Coronary artery (tissue), 2 donors: ENCODE results near the gene ZNF576.
A peak's percentile ranks its signal among the peaks of the same experiment; 100 is the strongest.

Source experiments
- DNase-seq: peaks from one replicate; pipeline ENCODE4 v3.0.0-alpha.2; 2017; ENCODE audit warnings: low spot score
- H3K27ac ChIP-seq, 2 donors: fragments of 200-600 bp; sonication (generic); one replicate each; pipeline ENCODE4 v1.5.1; 2016 to 2019
- H3K4me3 ChIP-seq: fragments of 200-600 bp; sonication (generic); 2 replicates; pipeline ENCODE4 v1.5.1; 2016; ENCODE audit warnings: mild to moderate bottlenecking, moderate library complexity
- CTCF ChIP-seq: fragments of 200-600 bp; sonication (generic); IDR thresholded peaks from one replicate; pipeline ENCODE4 v1.5.1; 2019; ENCODE audit warnings: antibody characterized with exemption

The ZNF576 gene

GRCh38 chr19:43563816-43564457 lies 32.5 kb upstream of the ZNF576 start:
- peak overlapping the region; percentile 77 for H3K27ac ChIP-seq
- H3K4me3 ChIP-seq: no peak overlapping the region
- no peak for TF ChIP-seq CTCF
- DNase-seq: no peak

GRCh38 chr19:43564800-43565199 lies 31.6 kb upstream of the ZNF576 start:
- H3K27ac ChIP-seq: no peak overlapping the region

GRCh38 chr19:43569657-43570056 lies 26.7 kb upstream of the ZNF576 start:
- Histone ChIP-seq H3K4me3 (no peak overlapping the region), H3K27ac (no peak overlapping the region)
- no peak for TF ChIP-seq CTCF
- no peak for DNase-seq

More at GRCh38 chr19:43564800-43565199, 31.6 kb upstream of the ZNF576 start:
- DNase-seq: no peak
- no peak for TF ChIP-seq CTCF
- H3K4me3 ChIP-seq: no peak overlapping the region

- Histone ChIP-seq H3K27ac (no peak overlapping the region), H3K4me3 (no peak overlapping the region)
- TF ChIP-seq CTCF: no peak
- no peak for DNase-seq
These were observed 26.1 kb upstream of the ZNF576 start for GRCh38 chr19:43570174-43570791.

GRCh38 chr19:43572171-43572588 lies 24.2 kb upstream of the ZNF576 start:
- Histone ChIP-seq H3K4me3 (no peak overlapping the region), H3K27ac (no peak overlapping the region)
- TF ChIP-seq CTCF: no peak
- DNase-seq: no peak

GRCh38 chr19:43574424-43575155 lies 21.8 kb upstream of the ZNF576 start:
- DNase-seq: no peak
- H3K4me3 ChIP-seq: peak overlapping the region; percentile 79
- H3K27ac ChIP-seq: peak overlapping the region; percentile 74 to 79
- TF ChIP-seq CTCF: no peak
